GM19238 (cell line): Measurements from ENCODE around the gene NAV2.
"Not testable (repeated sequence)": the region's sequence is repeated elsewhere in the genome, so short reads cannot be mapped to it uniquely, and the experiment has no call there.

Experiments used
- DNase-seq: peaks from one replicate; pipeline ENCODE4 v3.0.0; 2011; ENCODE audit warnings: low spot score; ENCODE audit not compliant: insufficient read length

The NAV2 gene

DNA sequence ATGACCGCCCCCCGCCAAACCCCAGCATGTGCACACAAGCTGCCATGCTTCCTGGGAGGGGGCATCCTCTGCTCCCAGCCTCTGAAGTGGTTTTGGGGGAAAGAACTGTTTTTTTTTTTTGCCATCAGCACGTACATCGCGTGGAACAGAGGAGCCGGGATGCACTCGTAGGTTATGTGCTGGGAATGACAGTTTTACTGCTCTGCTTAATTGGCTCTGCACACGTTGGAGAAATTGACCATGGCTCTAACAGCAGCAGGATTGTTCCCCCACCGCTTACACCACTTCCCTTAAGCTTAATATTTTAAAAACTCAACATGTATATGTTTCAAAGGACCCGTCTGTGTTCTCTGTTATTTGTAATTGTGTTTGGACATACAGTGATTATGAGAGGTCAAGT, 175.2 kb downstream of the NAV2 start:
- no peak for DNase-seq

GRCh38 chr11:19889531-19889930, 176.9 kb downstream of the NAV2 start:
- no peak for DNase-seq

- DNase-seq = no peak
These were observed 177.7 kb downstream of the NAV2 start for GRCh38 chr11:19890308-19890707.

GRCh38 chr11:19891022-19891421, 178.4 kb downstream of the NAV2 start:
- DNase-seq = no peak

DNA sequence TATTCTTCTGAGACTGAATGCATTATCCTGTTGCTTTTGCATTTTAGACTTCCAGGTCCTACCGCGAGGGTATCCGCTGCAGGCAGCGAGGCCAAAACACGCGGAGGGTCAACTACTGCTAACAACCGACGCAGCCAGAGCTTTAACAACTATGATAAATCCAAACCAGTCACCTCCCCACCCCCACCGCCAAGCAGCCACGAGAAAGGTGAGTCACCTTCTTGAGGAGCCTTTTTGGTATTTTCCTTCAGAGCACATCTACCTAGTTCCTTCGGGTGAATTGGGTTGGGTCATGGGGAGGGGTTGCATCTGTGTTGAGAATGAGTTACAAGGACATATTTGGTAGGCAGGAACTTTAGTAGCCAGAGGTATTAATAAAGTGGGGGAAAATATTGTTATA, 179.8 kb downstream of the NAV2 start:
- DNase-seq = no peak

- DNase-seq = no peak
These were observed 180.2 kb downstream of the NAV2 start for GRCh38 chr11:19892876-19893275.

DNA sequence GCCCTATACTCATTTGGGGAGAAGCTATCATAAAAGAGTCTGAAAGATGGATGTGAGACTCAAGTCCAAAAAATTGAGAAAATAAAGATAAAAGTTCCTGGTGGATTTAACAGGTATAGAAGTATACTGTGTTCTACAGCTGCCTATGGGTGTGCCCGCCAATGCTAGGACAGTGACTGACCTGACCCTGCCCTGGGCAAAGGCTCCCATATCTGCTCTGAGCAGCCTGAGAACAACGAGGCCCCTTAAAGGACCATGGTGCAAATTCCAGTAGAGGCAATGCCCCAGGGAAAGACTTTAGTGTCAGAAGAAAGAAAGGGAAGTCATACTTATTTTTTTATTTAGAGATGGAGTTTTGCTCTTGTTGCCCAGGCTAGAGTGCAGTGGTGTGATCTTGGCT, 181.8 kb downstream of the NAV2 start:
- no peak for DNase-seq

DNA sequence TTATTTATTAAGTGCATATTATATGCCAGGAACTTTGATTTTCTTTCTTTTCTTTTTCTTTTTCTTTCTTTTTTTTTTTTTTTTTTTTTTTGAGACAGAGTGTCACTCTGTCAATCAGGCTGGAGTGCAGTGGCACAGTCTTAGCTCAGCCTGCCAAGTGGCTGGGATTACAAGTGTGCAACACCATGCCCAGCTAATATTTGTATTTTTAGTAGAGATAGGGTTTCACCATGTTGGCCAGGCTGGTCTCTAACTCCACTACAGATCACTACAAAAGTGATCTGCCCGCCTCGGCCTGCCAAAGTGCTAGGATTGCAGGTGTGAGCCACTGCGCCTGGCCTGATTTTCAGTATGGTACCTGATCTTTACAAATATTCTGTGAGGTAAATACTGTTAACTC, 182.4 kb downstream of the NAV2 start:
- not testable (repeated sequence) for DNase-seq

DNA sequence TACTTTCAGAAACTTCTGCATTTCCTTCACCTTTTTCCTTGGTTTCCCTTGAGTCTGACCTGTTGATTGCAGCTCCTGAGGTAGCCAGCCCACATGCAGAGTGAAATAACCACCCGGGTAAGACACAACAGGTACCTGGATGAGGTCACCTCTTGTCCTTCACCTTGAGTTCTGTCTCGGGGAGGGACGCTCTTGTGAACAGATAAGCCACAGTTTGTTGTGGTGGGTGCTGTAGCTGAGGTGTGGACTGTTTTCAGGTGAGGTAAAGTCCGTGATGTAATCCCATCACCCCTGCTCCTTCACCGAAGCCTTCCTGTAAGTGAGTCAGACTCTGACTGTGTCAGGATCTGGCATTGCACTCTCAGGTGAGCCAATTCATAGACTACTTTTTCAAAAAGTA, 183.1 kb downstream of the NAV2 start:
- DNase-seq = no peak

- DNase-seq = peak; percentile 10
These were observed 191.0 kb downstream of the NAV2 start for GRCh38 chr11:19903620-19904069.

- DNase-seq = no peak
These were observed 192.7 kb downstream of the NAV2 start for GRCh38 chr11:19905280-19905853.

DNA sequence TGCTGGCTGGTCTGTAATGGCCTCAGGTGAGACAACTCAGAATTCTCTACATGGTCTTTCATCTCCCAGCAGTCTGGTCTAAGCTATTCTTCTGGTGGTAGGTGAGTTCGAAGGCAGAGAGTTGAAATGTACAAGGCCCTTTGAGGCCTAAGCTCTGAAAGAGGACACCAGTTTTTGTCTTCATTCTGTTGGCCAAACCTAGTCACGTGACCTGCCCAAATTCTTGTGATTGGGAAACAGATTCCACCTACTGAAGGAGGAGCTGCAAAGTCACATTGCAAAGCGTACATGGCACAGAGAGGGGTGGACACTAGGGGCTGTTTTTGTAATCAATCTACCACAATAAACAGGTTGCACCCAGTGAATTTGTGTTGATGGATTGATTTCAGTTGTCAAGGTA, 193.5 kb downstream of the NAV2 start:
- no peak for DNase-seq

GRCh38 chr11:19907008-19907579, 194.5 kb downstream of the NAV2 start:
- DNase-seq = no peak

DNA sequence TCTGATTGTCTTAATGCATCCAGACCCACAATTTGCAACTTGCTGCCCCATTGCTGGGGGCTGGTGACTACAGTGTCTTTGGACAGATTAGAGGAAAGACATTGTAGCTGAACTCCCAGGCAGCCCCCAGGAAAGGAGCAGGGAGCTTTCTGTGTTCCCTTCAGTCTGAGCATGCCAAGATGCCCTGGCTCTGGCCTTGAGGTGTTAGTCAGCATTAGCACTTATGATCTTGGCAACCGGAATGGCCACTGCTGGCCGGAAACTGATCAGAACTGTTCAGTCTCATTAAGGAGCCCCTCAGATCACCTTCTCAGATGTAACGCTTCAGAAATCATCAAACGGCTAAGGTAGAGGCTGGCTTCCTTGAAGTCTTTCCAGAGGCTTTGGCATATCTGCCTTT, 195.2 kb downstream of the NAV2 start:
- DNase-seq = no peak

GRCh38 chr11:19910931-19911330, 198.3 kb downstream of the NAV2 start:
- DNase-seq = no peak

DNA sequence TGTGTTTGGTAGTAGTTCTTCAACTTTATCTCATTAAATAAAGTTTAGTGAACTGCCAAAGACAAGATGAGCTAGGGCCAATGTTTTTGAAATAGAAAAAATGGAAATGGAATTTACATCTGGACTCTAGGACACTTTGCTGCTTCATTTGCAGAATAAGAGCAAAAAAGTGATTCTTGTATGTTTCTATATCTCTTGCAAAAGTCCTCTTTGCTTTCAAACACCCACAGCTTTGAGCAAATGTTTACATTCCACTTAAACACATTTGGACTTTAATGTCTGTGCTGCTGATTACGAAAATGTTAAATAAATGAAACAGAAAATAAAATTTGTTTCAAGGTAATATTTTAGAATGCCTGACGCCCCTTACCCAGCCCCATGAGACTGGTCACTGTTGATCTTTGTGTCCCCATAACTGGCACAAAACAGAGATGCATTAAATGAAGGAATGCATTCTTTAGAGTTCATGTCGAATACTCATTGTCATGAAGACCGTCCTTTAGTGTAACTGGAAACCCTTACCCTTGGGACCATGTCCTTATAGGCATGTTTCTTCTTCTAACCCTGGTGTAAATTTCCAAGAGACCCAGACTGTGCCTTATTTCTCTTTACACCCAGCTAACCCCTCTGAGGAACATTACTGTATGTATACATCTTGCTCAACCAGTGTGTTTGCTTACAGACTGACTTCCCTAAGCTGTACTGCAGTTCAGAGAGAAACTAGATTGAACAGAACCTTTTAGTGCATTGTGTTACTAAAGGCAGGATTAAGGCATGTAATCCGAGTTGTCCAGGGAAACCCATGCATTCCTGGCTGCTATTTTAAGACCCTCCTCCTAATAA, 199.7 kb downstream of the NAV2 start:
- no peak for DNase-seq

DNA sequence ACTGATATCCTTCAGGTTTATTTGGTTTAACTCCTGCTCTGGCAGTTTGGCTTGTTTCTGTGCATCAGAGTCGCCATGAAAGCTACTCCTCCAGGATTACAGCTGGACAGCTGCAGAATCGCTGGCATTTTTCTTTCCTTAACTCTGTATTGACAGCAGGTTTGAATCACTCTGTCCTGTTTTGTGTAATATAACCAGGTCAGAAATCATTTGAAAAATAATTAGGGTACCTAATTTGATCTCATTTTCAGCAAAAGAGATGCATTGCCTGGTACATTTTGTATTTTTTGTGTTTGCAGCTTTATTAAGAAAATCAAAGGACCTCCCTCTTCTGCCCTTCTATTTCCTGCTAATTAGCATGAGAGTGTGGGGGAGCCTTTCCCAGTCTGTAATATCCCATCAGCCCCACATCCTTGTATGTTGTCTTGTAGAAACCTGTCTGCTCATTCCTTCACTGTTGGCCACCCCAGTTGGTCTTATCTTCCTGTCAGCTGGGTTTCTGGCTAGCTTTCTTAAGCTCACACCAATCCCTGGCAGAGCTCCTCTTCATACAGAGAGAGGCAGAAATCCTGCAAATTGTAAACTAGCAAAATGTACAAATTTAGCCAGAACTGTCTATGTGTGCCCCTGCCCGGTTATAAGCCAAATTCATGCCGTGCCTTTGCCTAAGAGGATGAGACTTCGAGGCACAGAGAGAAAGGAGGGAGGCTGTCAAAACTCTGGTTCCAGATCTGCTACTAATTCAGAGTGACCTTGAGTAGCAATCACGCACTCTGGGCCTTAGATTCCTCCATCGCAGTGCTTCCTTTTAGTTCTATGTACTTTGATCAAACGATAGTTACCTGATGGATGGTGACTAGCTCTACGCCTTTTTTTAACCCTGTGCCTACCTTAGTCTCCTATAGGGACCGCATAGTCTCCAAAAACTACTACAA, 200.6 kb downstream of the NAV2 start:
- no peak for DNase-seq

DNA sequence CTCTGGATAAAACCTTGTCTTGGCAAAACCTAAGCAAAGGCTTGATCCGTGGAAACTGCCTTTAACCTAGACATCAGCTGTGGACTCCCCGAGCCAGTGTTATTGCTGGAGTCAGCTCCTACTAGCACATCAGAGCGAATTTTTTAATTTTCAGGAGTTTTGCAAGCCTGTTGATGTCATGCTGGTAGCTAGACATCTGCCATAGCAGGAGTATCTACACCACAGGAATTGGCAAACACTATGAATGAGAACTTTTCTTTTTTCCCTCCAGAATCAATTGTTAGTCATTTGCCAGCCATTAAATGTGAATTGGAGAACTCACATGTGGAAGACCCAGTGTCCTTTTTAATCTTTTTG, 201.2 kb downstream of the NAV2 start:
- no peak for DNase-seq

DNA sequence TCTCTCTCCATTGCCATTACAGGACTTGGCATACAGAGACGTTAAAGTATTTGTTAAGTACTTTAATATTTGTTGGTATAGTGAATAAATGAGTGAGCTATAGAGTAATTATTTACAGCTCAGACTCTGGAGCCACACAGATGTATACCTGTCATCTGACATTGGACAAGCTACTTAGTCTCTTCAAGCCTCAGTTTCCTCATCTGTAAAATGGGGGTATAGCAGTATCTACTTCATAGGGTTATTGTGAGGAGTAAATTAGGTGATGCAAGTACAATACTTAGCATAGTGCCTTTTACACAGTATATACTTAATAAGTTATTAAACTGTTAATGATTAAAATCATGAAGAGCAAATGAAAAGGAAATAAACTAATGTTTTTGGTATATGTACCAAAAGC, 203.2 kb downstream of the NAV2 start:
- no peak for DNase-seq

- DNase-seq = no peak
These were observed 204.4 kb downstream of the NAV2 start for GRCh38 chr11:19917069-19917468.

- DNase-seq = no peak
These were observed 205.8 kb downstream of the NAV2 start for GRCh38 chr11:19918302-19919049.
